GM18951 (cell line): ENCODE measurements around the gene CAPN7.

ENCODE experiments used
- POLR2A ChIP-seq: IDR thresholded peaks from 4 replicates; pipeline ENCODE4 v1.6.1; 2011; ENCODE audit warnings: mild to moderate bottlenecking; ENCODE audit not compliant: insufficient read length, insufficient read depth; ENCODE audit errors: extremely low read depth
- in situ Hi-C: fragments of 300-500 bp; cut with MboI; formaldehyde crosslinking; loops from one replicate; pipeline ENCODE4 v1.12.0; 2022; ENCODE audit warnings: low sequenced_read_pairs, mixed read lengths, inconsistent platforms; ENCODE audit not compliant: unreplicated experiment

Gene CAPN7

GRCh38 chr3:15228147-15228546, 22.1 kb downstream of the CAPN7 start:
- in situ Hi-C loops: no loop called here
- TF ChIP-seq POLR2A: no peak

GRCh38 chr3:15229262-15229661, 23.2 kb downstream of the CAPN7 start:
- in situ Hi-C loops: no loop called here
- TF ChIP-seq POLR2A: no peak

DNA sequence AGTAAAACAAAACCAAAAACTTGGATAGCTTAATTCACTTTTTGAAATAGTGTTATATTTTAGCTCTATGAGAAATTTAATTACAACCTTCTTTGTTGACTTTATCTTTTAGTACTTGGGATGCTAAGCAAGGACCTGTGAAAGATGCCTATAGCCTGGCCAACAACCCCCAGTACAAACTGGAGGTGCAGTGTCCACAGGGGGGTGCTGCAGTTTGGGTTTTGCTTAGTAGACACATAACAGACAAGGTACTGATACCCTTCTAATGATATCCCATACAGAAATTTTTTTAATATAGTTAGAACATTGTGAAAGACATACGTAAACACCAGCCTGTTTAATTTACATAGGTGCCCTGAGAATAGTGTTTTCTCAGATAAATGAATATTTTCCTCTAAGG, 35.3 kb downstream of the CAPN7 start:
- in situ Hi-C loops: no loop called here
- TF ChIP-seq POLR2A: no peak

DNA sequence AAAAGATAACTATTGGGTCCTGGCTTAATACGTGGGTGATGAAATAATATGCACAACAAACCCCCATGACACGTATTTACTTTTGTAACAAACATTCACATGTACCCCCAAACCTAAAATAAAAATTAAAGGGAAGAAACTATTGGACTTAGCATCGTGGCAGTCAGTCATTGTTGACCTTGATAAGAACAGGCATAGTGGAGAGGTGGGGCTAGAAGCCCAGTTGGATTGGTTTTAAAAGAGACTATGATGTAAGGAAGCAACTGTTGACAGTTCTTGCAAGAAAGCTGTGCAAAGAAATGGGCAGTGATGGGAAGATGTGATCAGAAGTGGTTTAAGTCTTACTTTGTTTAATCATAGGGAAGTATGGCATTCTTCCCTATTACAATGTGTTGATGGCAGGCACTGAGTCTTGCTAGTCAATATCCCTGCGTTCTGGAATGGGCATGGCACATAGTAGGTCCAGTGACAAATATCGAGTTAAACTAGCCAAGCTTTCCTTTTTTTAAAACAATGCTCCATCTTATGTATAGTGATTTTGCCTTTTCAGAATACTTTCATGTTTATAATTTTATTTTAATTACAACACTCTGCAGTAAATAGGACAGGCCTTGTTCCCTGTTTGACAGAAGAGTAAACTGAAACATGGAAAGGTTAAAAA, 37.9 kb downstream of the CAPN7 start:
- in situ Hi-C loops: no loop called here
- no peak for TF ChIP-seq POLR2A

- TF ChIP-seq POLR2A: no peak
- in situ Hi-C loops: no loop called here
Measured at GRCh38 chr3:15246186-15246585, 40.1 kb downstream of the CAPN7 start.

GRCh38 chr3:15253023-15253697, 47.1 kb downstream of the CAPN7 start:
- in situ Hi-C loops: no loop called here
- TF ChIP-seq POLR2A: no peak

- no peak for TF ChIP-seq POLR2A
- in situ Hi-C loops: no loop called here
Measured at GRCh38 chr3:15255215-15255614, 49.2 kb downstream of the CAPN7 start.

GRCh38 chr3:15256861-15257341, 50.9 kb downstream of the CAPN7 start:
- no peak for TF ChIP-seq POLR2A
- in situ Hi-C loops: no loop called here

DNA sequence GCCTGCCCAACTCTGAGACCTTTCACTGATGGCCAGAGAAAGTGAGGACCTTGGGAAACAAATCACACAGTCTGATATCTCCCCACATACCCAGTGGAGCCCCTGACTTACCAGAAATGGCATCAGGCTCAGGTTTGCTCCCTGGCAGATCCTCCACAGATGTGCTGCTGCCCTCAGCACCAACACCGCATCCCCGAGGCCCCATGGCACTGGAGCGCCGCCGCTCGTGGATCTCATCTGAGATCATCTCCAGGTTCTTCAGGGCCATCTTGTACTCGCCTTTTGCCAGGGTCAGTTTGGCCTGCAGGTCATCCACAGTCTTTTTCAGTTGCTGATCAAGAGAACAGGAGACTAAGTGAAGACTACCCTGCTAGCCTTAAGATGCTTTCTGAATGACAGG, 52.7 kb downstream of the CAPN7 start:
- TF ChIP-seq POLR2A: no peak
- in situ Hi-C loops: no loop called here

GRCh38 chr3:15260531-15260930, 54.5 kb downstream of the CAPN7 start:
- in situ Hi-C loops: loop anchor here (10.0 kb wide), 1 partner anchor 124 kb away; no protein-coding TSS in a partner anchor
- TF ChIP-seq POLR2A: no peak

DNA sequence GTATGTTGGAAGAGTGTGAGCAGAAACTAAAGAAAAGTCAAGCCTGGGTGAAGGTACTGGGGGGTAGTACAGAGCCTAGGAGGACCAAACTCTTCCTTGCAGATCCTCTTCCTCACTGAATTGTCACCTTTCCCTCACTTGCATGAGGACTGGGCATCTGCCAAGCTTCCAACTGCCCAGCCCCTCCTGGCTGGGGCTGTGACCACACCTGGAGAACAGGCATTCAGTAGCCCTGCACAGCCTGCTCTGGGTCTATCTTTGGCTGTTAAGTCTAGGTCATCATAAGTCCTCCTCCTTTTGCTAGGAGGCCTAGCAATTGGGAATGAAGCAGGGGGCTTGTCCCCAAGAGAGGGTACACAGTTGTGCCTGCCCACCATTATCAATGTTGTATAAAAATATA, 55.2 kb downstream of the CAPN7 start:
- in situ Hi-C loops: loop anchor here (10.0 kb wide), 1 partner anchor 124 kb away; no protein-coding TSS in a partner anchor

DNA sequence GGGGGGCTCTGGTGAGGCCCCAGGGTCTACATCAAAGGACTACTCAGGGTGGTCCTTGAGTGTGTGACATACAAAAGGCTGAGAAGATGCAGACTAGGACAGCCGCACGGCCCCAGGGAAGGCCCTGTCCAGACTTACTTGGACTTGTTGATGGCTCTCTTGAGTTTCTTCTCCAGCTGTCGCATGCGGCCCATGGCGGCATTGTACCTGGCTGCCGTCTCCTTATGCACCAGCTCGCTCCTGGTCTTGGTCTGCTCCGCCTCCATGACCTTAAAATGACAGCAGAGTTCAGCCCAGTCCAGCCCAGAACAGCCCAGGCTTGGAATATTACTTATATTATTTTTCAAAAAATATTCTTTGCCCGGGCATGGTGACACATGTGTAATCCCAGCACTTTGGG, 56.0 kb downstream of the CAPN7 start:
- no peak for TF ChIP-seq POLR2A
- in situ Hi-C loops: loop anchor here (10.0 kb wide), 1 partner anchor 123 kb away; no protein-coding TSS in a partner anchor

More for the DNA sequence above, 55.2 kb downstream of the CAPN7 start:
- no peak for TF ChIP-seq POLR2A

- in situ Hi-C loops: loop anchor here (10.0 kb wide), 1 partner anchor 122 kb away; no protein-coding TSS in a partner anchor
- no peak for TF ChIP-seq POLR2A
Measured at GRCh38 chr3:15263120-15263519, 57.1 kb downstream of the CAPN7 start.

DNA sequence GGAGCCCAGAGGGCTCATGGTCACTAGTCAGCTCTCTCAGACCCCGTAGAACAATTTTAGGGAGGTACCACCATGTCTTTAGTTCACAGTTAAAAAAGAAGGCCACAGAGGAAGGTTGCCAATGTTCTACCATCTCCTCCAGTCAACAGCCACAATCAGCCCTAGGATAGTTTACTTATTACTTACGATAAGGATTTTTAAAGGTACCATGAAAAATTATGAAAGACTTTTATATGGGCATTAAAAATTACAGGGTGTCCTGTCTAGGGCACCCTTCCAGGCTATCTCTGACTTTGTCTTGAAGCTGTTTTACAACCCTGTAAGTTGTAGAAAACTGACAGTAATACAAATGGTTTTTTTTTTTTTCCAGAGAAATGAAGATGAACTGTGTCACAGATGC, 57.9 kb downstream of the CAPN7 start:
- TF ChIP-seq POLR2A: no peak
- in situ Hi-C loops: loop anchor here (10.0 kb wide), 1 partner anchor 121 kb away; no protein-coding TSS in a partner anchor

GRCh38 chr3:15264486-15264885, 58.4 kb downstream of the CAPN7 start:
- TF ChIP-seq POLR2A: no peak
- in situ Hi-C loops: loop anchor here (10.0 kb wide), 1 partner anchor 120 kb away; no protein-coding TSS in a partner anchor
